Fibroblast of skin of left biceps (primary cell): Measurements from ENCODE around the gene SCNN1A.

Experiments used
- DNase-seq, 2 experiments: peaks; one replicate each; pipeline ENCODE4 v3.0.0-alpha.2; 2013; ENCODE audit warnings: low read depth in 2 of 2

The SCNN1A gene

GRCh38 chr12:6368906-6369525 is 6.3 kb downstream of the SCNN1A start:
- DNase-seq, result no peak

- DNase-seq, result no peak
Measured at GRCh38 chr12:6367969-6368892, 7.1 kb downstream of the SCNN1A start.

GRCh38 chr12:6367065-6367968 is 8.0 kb downstream of the SCNN1A start:
- no peak for DNase-seq

- DNase-seq, result no peak
Measured at GRCh38 chr12:6364044-6364374, 11.4 kb downstream of the SCNN1A start.

- no peak for DNase-seq
Measured at GRCh38 chr12:6363330-6364043, 11.9 kb downstream of the SCNN1A start.

- DNase-seq, result no peak
Measured at GRCh38 chr12:6363010-6363329, 12.4 kb downstream of the SCNN1A start.

GRCh38 chr12:6362403-6362802 is 13.0 kb downstream of the SCNN1A start:
- DNase-seq, result no peak

GRCh38 chr12:6361834-6362233 is 13.5 kb downstream of the SCNN1A start:
- no peak for DNase-seq

GRCh38 chr12:6360578-6361490 is 14.5 kb downstream of the SCNN1A start:
- DNase-seq, result no peak

- no peak for DNase-seq
Measured at GRCh38 chr12:6360080-6360571, 15.2 kb downstream of the SCNN1A start.

GRCh38 chr12:6358881-6359280 is 16.5 kb downstream of the SCNN1A start:
- DNase-seq, result no peak

- DNase-seq, result no peak
Measured at GRCh38 chr12:6356374-6356820, 19.0 kb downstream of the SCNN1A start.

GRCh38 chr12:6355491-6356373 is 19.6 kb downstream of the SCNN1A start:
- no peak for DNase-seq

GRCh38 chr12:6354495-6355393 is 20.6 kb downstream of the SCNN1A start:
- no peak for DNase-seq

- no peak for DNase-seq
Measured at GRCh38 chr12:6352193-6353173, 22.9 kb downstream of the SCNN1A start.

GRCh38 chr12:6351622-6352021 is 23.7 kb downstream of the SCNN1A start:
- no peak for DNase-seq
